H1 (cell line): ENCODE data around the gene TTLL7. TPM values are rescaled to one million over a fixed set of nuclear protein-coding genes. Genes with fewer than 3 reads are reported as not detected.

Experiments used
- CTCF ChIA-PET: fragments of 300-600 bp; sonication (Branson Sonifier 250); formaldehyde crosslinking; loops from one replicate; lab custom pipeline; 2021; ENCODE audit not compliant: partially characterized antibody; lab: Charles Lee
- POLR2A ChIA-PET: fragments of 300-600 bp; sonication (Branson Sonifier 250); formaldehyde crosslinking; loops from one replicate; lab custom pipeline; 2021; ENCODE audit warnings: inconsistent platforms; ENCODE audit not compliant: partially characterized antibody; lab: Charles Lee
- DNase-seq, 2 experiments: peaks; one replicate each; pipeline versions ENCODE4 v3.0.0 to v3.0.0-alpha.2; 2010 to 2022; ENCODE audit warnings: low spot score in 2 of 2, low read depth in 1 of 2, mixed read lengths in 1 of 2
- FAIRE-seq: peaks from 2 replicates; lab custom pipeline; 2011; peaks lifted over from hg19 to GRCh38; lab: Jason Lieb, UNC
- H2AFZ ChIP-seq: 2 replicates; pipeline ENCODE4 v1.8.1; 2012; ENCODE audit warnings: low read length, inconsistent platforms
- H2AK5ac ChIP-seq: 2 replicates; pipeline ENCODE4 v1.6.1; 2013; ENCODE audit warnings: low read depth, low read length
- H2BK120ac ChIP-seq: replicated peaks from 2 replicates; pipeline ENCODE3; 2013; ENCODE audit warnings: low read depth, low read length, inconsistent platforms
- H2BK12ac ChIP-seq: 2 replicates; pipeline ENCODE4 v1.6.1; 2013; ENCODE audit warnings: low read depth, low read length
- H2BK15ac ChIP-seq: 2 replicates; pipeline ENCODE4 v1.6.1; 2013; ENCODE audit warnings: low read length
- H2BK20ac ChIP-seq: 2 replicates; pipeline ENCODE4 v1.6.1; 2013; ENCODE audit warnings: low read length
- H2BK5ac ChIP-seq: 2 replicates; pipeline ENCODE4 v1.6.1; 2013; ENCODE audit warnings: low read depth, low read length
- H3K14ac ChIP-seq: 2 replicates; pipeline ENCODE4 v1.6.1; 2013; ENCODE audit warnings: inconsistent platforms; ENCODE audit not compliant: insufficient read length
- H3K18ac ChIP-seq: 2 replicates; pipeline ENCODE4 v1.6.1; 2013; ENCODE audit warnings: low read length; ENCODE audit errors: extremely low read depth
- H3K23ac ChIP-seq: 2 replicates; pipeline ENCODE4 v1.6.1; 2013; ENCODE audit warnings: inconsistent platforms; ENCODE audit not compliant: insufficient read length
- H3K23me2 ChIP-seq: 2 replicates; pipeline ENCODE4 v1.6.1; 2013; ENCODE audit warnings: low read depth, low read length
- H3K27ac ChIP-seq: 2 replicates; pipeline ENCODE4 v1.6.1; 2011; ENCODE audit warnings: low read depth, low read length, inconsistent platforms
- H3K27me3 ChIP-seq, 4 experiments: replicated peaks in 1 of 4; 1 replicate in 1 of 4; 2 replicates in 3 of 4; pipeline versions ENCODE4 v1.6.1 to v1.8.1; 2011 to 2013; ENCODE audit warnings: low read length in 3 of 4, mild to moderate bottlenecking in 3 of 4, inconsistent platforms in 2 of 4, mixed read lengths in 2 of 4, moderate library complexity in 1 of 4; ENCODE audit not compliant: control insufficient read depth in 3 of 4, insufficient read depth in 3 of 4; ENCODE audit errors: extremely low read depth in 1 of 4
- H3K36me3 ChIP-seq, 4 experiments: 2 replicates each; pipeline versions ENCODE4 v1.6.1 to v1.8.1; 2011 to 2013; ENCODE audit warnings: mild to moderate bottlenecking in 4 of 4, low read length in 3 of 4, moderate library complexity in 2 of 4, control low read depth in 1 of 4, inconsistent platforms in 1 of 4; ENCODE audit not compliant: insufficient read depth in 4 of 4, control insufficient read depth in 2 of 4
- H3K4ac ChIP-seq: replicated peaks from 2 replicates; pipeline ENCODE3; 2013; ENCODE audit warnings: low read length, low read depth, mixed read lengths, inconsistent platforms; ENCODE audit not compliant: insufficient read length
- H3K4me1 ChIP-seq, 4 experiments: replicated peaks in 1 of 4; 1 replicate in 1 of 4; 2 replicates in 3 of 4; pipeline versions ENCODE4 v1.6.1 to v1.8.1; 2011 to 2013; ENCODE audit warnings: low read length in 3 of 4, inconsistent platforms in 2 of 4, mixed read lengths in 1 of 4; ENCODE audit not compliant: insufficient read depth in 4 of 4, control insufficient read depth in 3 of 4
- H3K4me2 ChIP-seq, 2 experiments: 2 replicates each; pipeline versions ENCODE4 v1.6.1 to v1.8.1; 2011 to 2013; ENCODE audit warnings: low read depth in 2 of 2, low read length in 2 of 2, control low read depth in 1 of 2, inconsistent platforms in 1 of 2, mild to moderate bottlenecking in 1 of 2; ENCODE audit not compliant: insufficient read depth in 1 of 2
- H3K4me3 ChIP-seq, 4 experiments: fragments of 200-600, 300-600 bp in 1 of 4; sonication (generic), shearing (Covaris generic), sonication (Bioruptor Twin) in 1 of 4; 2 replicates each; pipeline versions ENCODE4 v1.5.1 to v1.8.1; 2011 to 2016; ENCODE audit warnings: low read length in 4 of 4, low read depth in 3 of 4, control low read depth in 2 of 4, inconsistent platforms in 2 of 4, mild to moderate bottlenecking in 2 of 4, mixed read lengths in 1 of 4, moderate library complexity in 1 of 4; ENCODE audit not compliant: insufficient read depth in 2 of 4; ENCODE audit errors: extremely low read depth in 1 of 4
- H3K56ac ChIP-seq: replicated peaks from 2 replicates; pipeline ENCODE3; 2013; ENCODE audit warnings: low read depth, mild to moderate bottlenecking, mixed read lengths, low read length, inconsistent platforms; ENCODE audit not compliant: insufficient read length
- H3K79me1 ChIP-seq: 2 replicates; pipeline ENCODE4 v1.6.1; 2013; ENCODE audit warnings: low read depth, low read length, control low read depth
- H3K79me2 ChIP-seq, 2 experiments: 2 replicates each; pipeline versions ENCODE4 v1.6.1 to v1.8.1; 2012 to 2013; ENCODE audit warnings: low read length in 2 of 2, mild to moderate bottlenecking in 2 of 2, inconsistent platforms in 1 of 2; ENCODE audit not compliant: insufficient read depth in 2 of 2, control insufficient read depth in 1 of 2
- H3K9ac ChIP-seq, 4 experiments: replicated peaks in 1 of 4; 1 replicate in 1 of 4; 2 replicates in 3 of 4; pipeline versions ENCODE4 v1.6.1 to v1.8.1; 2011 to 2013; ENCODE audit warnings: low read depth in 3 of 4, low read length in 3 of 4, control low read depth in 2 of 4, mild to moderate bottlenecking in 2 of 4, moderate library complexity in 2 of 4, inconsistent platforms in 1 of 4; ENCODE audit errors: extremely low read depth in 1 of 4
- H3K9me3 ChIP-seq, 2 experiments: 2 replicates each; pipeline versions ENCODE4 v1.6.1 to v1.8.1; 2012 to 2013; ENCODE audit warnings: mild to moderate bottlenecking in 2 of 2, moderate library complexity in 2 of 2, control low read depth in 1 of 2, inconsistent platforms in 1 of 2, low read depth in 1 of 2, low read length in 1 of 2, mixed read lengths in 1 of 2; ENCODE audit not compliant: insufficient read depth in 2 of 2
- H4K20me1 ChIP-seq, 2 experiments: replicated peaks in 1 of 2; 2 replicates each; pipeline versions ENCODE3 to v1.8.1; 2011 to 2013; ENCODE audit warnings: inconsistent platforms in 2 of 2, low read length in 2 of 2, mild to moderate bottlenecking in 1 of 2; ENCODE audit not compliant: insufficient read depth in 2 of 2, control insufficient read depth in 1 of 2
- H4K5ac ChIP-seq: 2 replicates; pipeline ENCODE4 v1.6.1; 2013; ENCODE audit warnings: low read length, low read depth, mixed read lengths, inconsistent platforms; ENCODE audit not compliant: insufficient read length
- H4K8ac ChIP-seq: 2 replicates; pipeline ENCODE4 v1.8.0; 2013; ENCODE audit warnings: mild to moderate bottlenecking, moderate library complexity, low read length, inconsistent platforms; ENCODE audit not compliant: insufficient read depth; ENCODE audit errors: extremely low read depth
- H4K91ac ChIP-seq: replicated peaks from 2 replicates; pipeline ENCODE3; 2013; ENCODE audit warnings: low read length, mixed read lengths, inconsistent platforms; ENCODE audit not compliant: insufficient read length
- CBX8 ChIP-seq: fragments of 300-800, 300-1000 bp; sonication (generic); IDR thresholded peaks from 2 replicates; pipeline ENCODE4 v1.7.1; 2016; ENCODE audit warnings: low read depth, low read length, borderline replicate concordance
- EGR1 ChIP-seq: IDR thresholded peaks from 2 replicates; pipeline ENCODE4 v1.6.1; 2011; ENCODE audit warnings: low read depth, low read length, borderline replicate concordance
- GABPA ChIP-seq: IDR thresholded peaks from 2 replicates; pipeline ENCODE4 v1.6.1; 2011; ENCODE audit warnings: mild to moderate bottlenecking, low read length, moderate library complexity, borderline replicate concordance; ENCODE audit not compliant: insufficient read depth
- GTF2F1 ChIP-seq: IDR thresholded peaks from 2 replicates; pipeline ENCODE4 v1.6.1; 2012; ENCODE audit warnings: low read depth, low read length, improper control_type of control experiment, borderline replicate concordance
- HDAC2 ChIP-seq, 2 experiments: fragments of 300-600 bp in 1 of 2; sonication (generic) in 1 of 2; IDR thresholded peaks; 2 replicates each; pipeline ENCODE4 v1.6.1; 2011 to 2012; ENCODE audit warnings: low read depth in 2 of 2, low read length in 2 of 2, mild to moderate bottlenecking in 2 of 2, moderate library complexity in 2 of 2, borderline replicate concordance in 1 of 2, inconsistent platforms in 1 of 2
- POLR2A ChIP-seq, 2 experiments: IDR thresholded peaks; 1 replicate in 1 of 2; 2 replicates in 1 of 2; pipeline ENCODE4 v1.6.1; 2011; ENCODE audit warnings: low read depth in 2 of 2, low read length in 2 of 2, mild to moderate bottlenecking in 2 of 2; ENCODE audit errors: control extremely low read depth in 1 of 2
- POLR2AphosphoS5 ChIP-seq: IDR thresholded peaks from 2 replicates; pipeline ENCODE4 v1.6.1; 2011; ENCODE audit warnings: low read depth, low read length
- RAD21 ChIP-seq, 2 experiments: IDR thresholded peaks in 1 of 2; conservative IDR thresholded peaks in 1 of 2; 2 replicates each; pipeline ENCODE4 v1.6.1; 2011; ENCODE audit warnings: low read depth in 2 of 2, low read length in 2 of 2, improper control_type of control experiment in 1 of 2, inconsistent platforms in 1 of 2, mild to moderate bottlenecking in 1 of 2, moderate library complexity in 1 of 2
- RFX5 ChIP-seq: IDR thresholded peaks from 2 replicates; pipeline ENCODE4 v1.6.1; 2011; ENCODE audit warnings: low read depth, low read length, improper control_type of control experiment, borderline replicate concordance
- RNF2 ChIP-seq: fragments of 200-900, 300-1000 bp; sonication (generic); IDR thresholded peaks from 2 replicates; pipeline ENCODE4 v1.7.1; 2016; ENCODE audit warnings: borderline replicate concordance, low read depth, mild to moderate bottlenecking, antibody characterized with exemption, low read length; ENCODE audit not compliant: poor library complexity, severe bottlenecking; ENCODE audit errors: missing control alignments
- RXRA ChIP-seq: IDR thresholded peaks from 2 replicates; pipeline ENCODE4 v1.6.1; 2011; ENCODE audit warnings: low read depth, mild to moderate bottlenecking, low read length, moderate library complexity; ENCODE audit not compliant: insufficient read depth
- SIX5 ChIP-seq: IDR thresholded peaks from 2 replicates; pipeline ENCODE4 v1.6.1; 2011; ENCODE audit warnings: mild to moderate bottlenecking, low read depth, low read length
- TAF7 ChIP-seq: optimal IDR thresholded peaks from 2 replicates; pipeline ENCODE3; 2011; ENCODE audit warnings: low read depth, mild to moderate bottlenecking, inconsistent platforms, low read length, moderate library complexity, borderline replicate concordance
- TCF12 ChIP-seq: IDR thresholded peaks from 2 replicates; pipeline ENCODE4 v1.6.1; 2011; ENCODE audit warnings: low read depth, mild to moderate bottlenecking, low read length
- WGBS, 2 experiments: shearing (Covaris generic) in 1 of 2; methylation state at CpG; one replicate each; pipeline versions ENCODE4 v1.1.6 to v1.1.7; 2013 to 2015; ENCODE audit warnings: low lambda C conversion rate in 2 of 2, mixed read lengths in 2 of 2, inconsistent platforms in 1 of 2, low coverage in 1 of 2, missing lambda C conversion rate in 1 of 2; ENCODE audit not compliant: insufficient replicate concordance in 2 of 2, insufficient coverage in 1 of 2, insufficient read length in 1 of 2; ENCODE audit errors: extremely low coverage in 1 of 2, missing lambda C conversion rate in 1 of 2; 5-methylcytosine and 5-hydroxymethylcytosine counted together
- polyA plus RNA-seq, 7 experiments: library from polyadenylated mRNA; depleted of rRNA in 3 of 7; stranded (reverse) in 5 of 7; unstranded in 2 of 7; fragments of >200 nt in 5 of 7; fragments of 200-250 nt in 2 of 7; gene quantifications; 1 replicate in 5 of 7; 2 replicates in 1 of 7; 4 replicates in 1 of 7; pipeline versions ENCODE4 v1.2.1 to v1.2.3, GENCODE V29; 2011 to 2013; ENCODE audit warnings: missing spikeins in 2 of 7, mixed read lengths in 2 of 7
- total RNA-seq: library from RNA; stranded (reverse); fragmentation: NEBNext Ultra II Directional; extraction: Animal tissue kit (Norgen Biotek cat#: 25700); gene quantifications from 2 replicates; pipeline ENCODE4 v1.2.1, GENCODE V29; 2021

The TTLL7 gene
- total and polyA plus RNA-seq, 2 of the 8 experiments (the other 6 are each of a cell fraction or from before 2014, with no cell fraction given), result 1.9 to 7.9 TPM

GRCh38 chr1:83912876-83913275 lies 86.1 kb downstream of the TTLL7 start:
- Histone ChIP-seq H2AFZ (no peak overlapping the region), H3K36me3 (no peaks in the 10 kb centered on the region), H3K4me1 (no peaks in the 10 kb centered on the region), H3K23me2 (no peaks in the 10 kb centered on the region), H3K9ac (no peak overlapping the region), H3K27me3 (no peaks in the 10 kb centered on the region), H4K20me1 (no peaks in the 10 kb centered on the region), H2BK20ac (no peak overlapping the region), H2BK15ac (no peak overlapping the region), H3K27ac (no peak overlapping the region), H4K8ac (no peak overlapping the region), H3K4me2 (no peak overlapping the region), H4K5ac (no peak overlapping the region), H3K14ac (no peak overlapping the region), H3K4me3 (no peak overlapping the region), H3K18ac (no peak overlapping the region), H2AK5ac (no peak overlapping the region), H3K4ac (no peak overlapping the region), H3K79me1 (no peaks in the 10 kb centered on the region), H3K9me3 (no peaks in the 10 kb centered on the region), H3K23ac (no peak overlapping the region), H4K91ac (no peak overlapping the region), H2BK5ac (no peak overlapping the region), H3K56ac (no peak overlapping the region), H2BK120ac (no peak overlapping the region), H2BK12ac (no peak overlapping the region), H3K79me2 (no peaks in the 10 kb centered on the region)
- ChIA-PET POLR2A (no interaction called here), CTCF (interaction anchor here (0.7 kb wide), 1 partner anchor 347 kb away, joined by 3 read pairs; no protein-coding TSS in a partner anchor)
- DNase-seq (no peak), FAIRE-seq (no peak)
- 78% methylated on average over 2 of the region's 2 CpGs; no CpG with 5 or more reads in 1 of the 2 experiments for WGBS, 2 experiments
- TF ChIP-seq POLR2AphosphoS5, result no peak
- TF ChIP-seq HDAC2 (IDR thresholded peaks at IDR 0.05; ENCODE audit: borderline replicate concordance in 1 of 2, low read depth in 2 of 2, low read length in 2 of 2), result no peak
- no peak for TF ChIP-seq POLR2A (IDR thresholded peaks at IDR 0.05; ENCODE audit: control extremely low read depth in 1 of 2, low read depth in 2 of 2, low read length in 2 of 2)
- no peak for TF ChIP-seq RXRA
- no peak for TF ChIP-seq GABPA
- TF ChIP-seq RFX5, result no peak
- TF ChIP-seq CBX8, result no peak
- no peak for TF ChIP-seq GTF2F1
- TF ChIP-seq RAD21 (IDR thresholded peaks at IDR 0.05 in 1 of 2, conservative IDR thresholded peaks at IDR 0.05 in 1 of 2; ENCODE audit: low read depth in 2 of 2, low read length in 2 of 2), result no peak
- TF ChIP-seq EGR1, result no peak
- no peak for TF ChIP-seq RNF2
- no peak for TF ChIP-seq TCF12
- TF ChIP-seq TAF7, result no peak
- no peak for TF ChIP-seq SIX5
